Measurements from ENCODE around the gene RASGRP3.

DNA sequence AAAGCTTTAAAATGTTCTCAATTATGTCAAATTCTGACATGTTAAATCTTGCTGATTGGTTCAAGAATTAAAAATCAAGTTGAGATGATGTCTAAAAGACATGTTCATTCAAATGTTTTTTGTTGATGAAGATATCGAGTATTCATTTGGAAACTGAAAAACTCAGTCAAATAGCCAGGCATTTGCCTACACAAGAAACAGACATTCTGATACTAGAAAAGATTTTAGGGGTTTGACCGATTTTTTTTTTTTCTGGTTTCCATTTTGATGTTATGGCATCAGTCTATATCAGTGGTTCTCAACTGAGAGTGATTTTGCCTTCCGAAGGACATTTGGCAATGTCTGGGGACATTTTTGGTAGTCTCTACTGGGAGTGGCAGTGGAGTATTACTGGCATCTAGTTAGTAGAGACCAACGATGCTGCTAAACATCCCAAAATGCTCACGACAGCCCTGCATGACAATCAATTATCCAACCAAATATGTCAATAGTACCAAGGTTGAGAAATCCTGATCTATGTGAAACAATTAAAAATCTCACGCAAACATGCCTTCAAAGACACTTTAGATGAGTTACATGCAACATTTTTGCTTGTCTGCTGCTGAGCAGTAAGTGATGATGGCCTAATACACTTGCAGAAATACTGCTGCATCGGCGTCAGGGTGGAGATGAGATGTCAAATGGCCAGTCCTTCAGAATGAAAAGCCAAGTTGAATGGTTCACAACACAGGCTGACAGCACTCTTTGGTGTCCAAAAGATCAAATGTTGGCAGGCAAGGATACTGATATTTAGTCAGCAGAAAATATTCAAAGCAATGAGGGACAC, 12.5 kb downstream of the RASGRP3 start:
- TF ChIP-seq CHD2 (IDR thresholded peaks at IDR 0.05; ENCODE audit: low read length, partially characterized antibody) = no peak
- no peak for TF ChIP-seq POLR2AphosphoS5 (IDR thresholded peaks at IDR 0.05; ENCODE audit: low read depth, low read length)
- TF ChIP-seq CTCF (IDR thresholded peaks at IDR 0.05) = no peak
- TF ChIP-seq JUND (IDR thresholded peaks at IDR 0.05) = no peak
- no peak for TF ChIP-seq TEAD4 (IDR thresholded peaks at IDR 0.05; ENCODE audit: borderline replicate concordance, insufficient read depth)
- no peak for TF ChIP-seq MEF2A (IDR thresholded peaks at IDR 0.05; ENCODE audit: borderline replicate concordance, low read depth)
- no peak for TF ChIP-seq SMC3 (IDR thresholded peaks at IDR 0.05; ENCODE audit: low read depth, low read length)
- TF ChIP-seq, protein P1, sequence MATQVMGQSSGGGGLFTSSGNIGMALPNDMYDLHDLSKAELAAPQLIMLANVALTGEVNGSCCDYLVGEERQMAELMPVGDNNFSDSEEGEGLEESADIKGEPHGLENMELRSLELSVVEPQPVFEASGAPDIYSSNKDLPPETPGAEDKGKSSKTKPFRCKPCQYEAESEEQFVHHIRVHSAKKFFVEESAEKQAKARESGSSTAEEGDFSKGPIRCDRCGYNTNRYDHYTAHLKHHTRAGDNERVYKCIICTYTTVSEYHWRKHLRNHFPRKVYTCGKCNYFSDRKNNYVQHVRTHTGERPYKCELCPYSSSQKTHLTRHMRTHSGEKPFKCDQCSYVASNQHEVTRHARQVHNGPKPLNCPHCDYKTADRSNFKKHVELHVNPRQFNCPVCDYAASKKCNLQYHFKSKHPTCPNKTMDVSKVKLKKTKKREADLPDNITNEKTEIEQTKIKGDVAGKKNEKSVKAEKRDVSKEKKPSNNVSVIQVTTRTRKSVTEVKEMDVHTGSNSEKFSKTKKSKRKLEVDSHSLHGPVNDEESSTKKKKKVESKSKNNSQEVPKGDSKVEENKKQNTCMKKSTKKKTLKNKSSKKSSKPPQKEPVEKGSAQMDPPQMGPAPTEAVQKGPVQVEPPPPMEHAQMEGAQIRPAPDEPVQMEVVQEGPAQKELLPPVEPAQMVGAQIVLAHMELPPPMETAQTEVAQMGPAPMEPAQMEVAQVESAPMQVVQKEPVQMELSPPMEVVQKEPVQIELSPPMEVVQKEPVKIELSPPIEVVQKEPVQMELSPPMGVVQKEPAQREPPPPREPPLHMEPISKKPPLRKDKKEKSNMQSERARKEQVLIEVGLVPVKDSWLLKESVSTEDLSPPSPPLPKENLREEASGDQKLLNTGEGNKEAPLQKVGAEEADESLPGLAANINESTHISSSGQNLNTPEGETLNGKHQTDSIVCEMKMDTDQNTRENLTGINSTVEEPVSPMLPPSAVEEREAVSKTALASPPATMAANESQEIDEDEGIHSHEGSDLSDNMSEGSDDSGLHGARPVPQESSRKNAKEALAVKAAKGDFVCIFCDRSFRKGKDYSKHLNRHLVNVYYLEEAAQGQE (IDR thresholded peaks at IDR 0.05; ENCODE audit: low read depth, low read length) = no peak
- no peak for TF ChIP-seq FOSL2 (IDR thresholded peaks at IDR 0.05; ENCODE audit: borderline replicate concordance, low read depth)

Measured in SK-N-SH (cell line).